ENCODE measurements around the gene SENP6.

DNA sequence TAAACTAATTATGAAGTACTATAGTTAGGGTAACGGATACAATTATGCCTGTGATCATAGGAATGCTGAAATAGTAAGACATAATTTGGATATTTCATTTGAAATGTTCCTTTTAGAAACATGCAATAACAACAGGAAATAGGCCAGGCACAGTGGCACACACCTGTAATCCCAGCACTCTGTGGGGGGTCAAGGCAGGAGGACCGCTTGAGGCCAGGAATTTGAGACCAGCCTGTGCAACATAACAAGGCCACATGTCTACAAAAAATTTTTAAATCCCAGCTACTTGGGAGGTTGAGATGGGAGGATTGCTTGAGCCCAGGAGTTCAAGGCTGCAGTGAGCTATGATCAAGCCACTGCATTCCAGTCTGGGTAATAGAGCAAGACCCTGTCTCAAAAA lies 121.7 kb downstream of the SENP6 start:
- TF ChIP-seq, protein P1, sequence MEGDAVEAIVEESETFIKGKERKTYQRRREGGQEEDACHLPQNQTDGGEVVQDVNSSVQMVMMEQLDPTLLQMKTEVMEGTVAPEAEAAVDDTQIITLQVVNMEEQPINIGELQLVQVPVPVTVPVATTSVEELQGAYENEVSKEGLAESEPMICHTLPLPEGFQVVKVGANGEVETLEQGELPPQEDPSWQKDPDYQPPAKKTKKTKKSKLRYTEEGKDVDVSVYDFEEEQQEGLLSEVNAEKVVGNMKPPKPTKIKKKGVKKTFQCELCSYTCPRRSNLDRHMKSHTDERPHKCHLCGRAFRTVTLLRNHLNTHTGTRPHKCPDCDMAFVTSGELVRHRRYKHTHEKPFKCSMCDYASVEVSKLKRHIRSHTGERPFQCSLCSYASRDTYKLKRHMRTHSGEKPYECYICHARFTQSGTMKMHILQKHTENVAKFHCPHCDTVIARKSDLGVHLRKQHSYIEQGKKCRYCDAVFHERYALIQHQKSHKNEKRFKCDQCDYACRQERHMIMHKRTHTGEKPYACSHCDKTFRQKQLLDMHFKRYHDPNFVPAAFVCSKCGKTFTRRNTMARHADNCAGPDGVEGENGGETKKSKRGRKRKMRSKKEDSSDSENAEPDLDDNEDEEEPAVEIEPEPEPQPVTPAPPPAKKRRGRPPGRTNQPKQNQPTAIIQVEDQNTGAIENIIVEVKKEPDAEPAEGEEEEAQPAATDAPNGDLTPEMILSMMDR (IDR thresholded peaks at IDR 0.05) = no peak
- TF ChIP-seq POLR2A (IDR thresholded peaks at IDR 0.05) (no peak), EP300 (IDR thresholded peaks at IDR 0.05) (no peak)

All from gastroesophageal sphincter (tissue), 3 donors.